NCI-H2227 (cell line): ENCODE results near the gene RPL14.
A peak's percentile ranks its signal among the peaks of the same experiment; 100 is the strongest.
"Not testable (repeated sequence)": the region's sequence is repeated elsewhere in the genome, so short reads cannot be mapped to it uniquely, and the experiment has no call there.

Experiments
- DNase-seq: peaks from one replicate; lab custom pipeline; 2025; ENCODE audit not compliant: unreplicated experiment; lab: John Stamatoyannopoulos, UW

Gene RPL14

DNA sequence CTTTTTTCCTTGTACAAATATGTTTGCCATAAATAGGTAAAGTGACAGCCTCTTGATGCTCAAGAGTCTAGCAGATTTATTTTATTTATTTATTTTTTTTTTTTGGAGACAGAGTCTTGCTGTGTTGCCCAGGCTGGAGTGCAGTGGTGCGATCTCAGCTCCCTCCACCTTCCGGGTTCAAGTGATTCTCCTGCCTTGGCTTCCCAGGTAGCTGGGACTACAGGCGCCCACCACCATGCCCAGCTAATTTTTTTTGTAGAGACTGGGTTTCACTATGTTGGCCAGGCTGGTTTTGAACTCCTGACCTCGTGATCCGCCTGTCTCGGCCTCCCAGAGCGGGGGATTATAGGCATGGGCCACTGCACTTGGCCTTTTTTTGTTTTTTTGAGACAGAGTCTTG is 5.7 kb downstream of the RPL14 start:
- not testable (repeated sequence) for DNase-seq

DNA sequence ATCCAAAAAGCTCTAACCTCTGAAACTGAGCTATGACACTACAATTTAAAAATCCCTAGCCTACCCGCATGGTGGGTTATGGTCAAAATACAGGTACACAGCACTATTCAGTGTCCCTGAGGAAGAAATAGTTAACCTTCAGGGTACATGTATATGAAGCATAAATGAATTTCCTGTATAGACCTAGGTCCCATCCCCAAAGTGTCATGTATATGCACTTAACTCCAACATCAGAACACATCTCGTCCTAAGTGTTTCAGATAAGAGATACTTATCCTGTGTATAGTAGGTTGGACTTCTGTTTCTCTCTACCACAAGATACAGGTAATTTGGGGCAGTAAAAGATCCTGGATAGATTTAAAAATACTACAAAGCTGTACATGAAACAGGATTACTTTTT is 6.4 kb downstream of the RPL14 start:
- no peak for DNase-seq

DNA sequence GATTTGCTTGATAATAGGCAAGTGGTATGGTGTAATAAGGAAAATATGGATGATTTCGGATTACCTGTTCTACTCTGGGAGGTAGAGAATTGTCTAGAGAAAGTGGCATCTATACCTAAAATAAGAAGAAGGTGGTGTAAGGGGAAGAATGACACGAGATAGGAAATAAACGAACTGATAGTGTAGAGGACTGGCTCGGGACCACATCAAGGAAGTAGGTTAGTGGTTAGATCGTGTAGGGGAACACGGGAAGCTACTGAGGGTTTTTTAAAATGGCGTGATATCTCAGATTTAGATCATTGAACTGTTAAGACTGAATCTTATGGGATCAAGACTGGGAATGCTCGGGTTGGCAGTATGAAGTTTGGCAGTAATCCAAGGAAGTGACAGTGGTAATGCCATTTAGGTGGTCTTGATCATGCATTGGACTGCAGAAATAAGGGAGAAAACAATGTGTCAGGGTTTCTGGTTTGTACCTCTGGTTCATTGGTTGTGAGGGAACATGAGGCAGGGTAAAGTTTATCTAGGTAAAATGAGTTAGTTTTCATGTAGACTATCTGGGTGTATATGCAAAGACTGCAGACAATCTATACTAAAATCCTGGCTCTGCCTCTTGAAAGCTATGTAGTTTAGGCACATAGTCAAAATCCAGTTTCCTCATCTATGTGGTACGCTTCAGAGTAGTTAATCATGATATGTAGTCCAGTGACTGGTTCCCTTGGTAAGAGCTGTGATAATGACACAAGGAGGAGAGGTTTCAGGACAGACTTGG is 7.4 kb downstream of the RPL14 start:
- DNase-seq = no peak

DNA sequence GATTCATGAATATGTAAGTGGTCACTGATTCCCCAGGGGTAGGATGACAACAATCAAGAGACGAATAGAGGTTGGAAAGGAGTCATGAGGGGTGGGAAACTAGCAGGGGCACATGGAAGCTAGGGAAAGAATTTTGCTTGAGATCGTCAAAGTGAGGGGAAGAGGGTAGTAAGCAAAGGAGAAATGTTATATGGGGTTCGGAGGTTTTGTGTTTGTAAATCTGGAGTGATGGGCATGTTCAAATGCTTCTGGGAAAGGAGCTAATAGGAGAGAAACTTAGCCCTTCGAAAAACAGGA is 7.9 kb downstream of the RPL14 start:
- DNase-seq = no peak

DNA sequence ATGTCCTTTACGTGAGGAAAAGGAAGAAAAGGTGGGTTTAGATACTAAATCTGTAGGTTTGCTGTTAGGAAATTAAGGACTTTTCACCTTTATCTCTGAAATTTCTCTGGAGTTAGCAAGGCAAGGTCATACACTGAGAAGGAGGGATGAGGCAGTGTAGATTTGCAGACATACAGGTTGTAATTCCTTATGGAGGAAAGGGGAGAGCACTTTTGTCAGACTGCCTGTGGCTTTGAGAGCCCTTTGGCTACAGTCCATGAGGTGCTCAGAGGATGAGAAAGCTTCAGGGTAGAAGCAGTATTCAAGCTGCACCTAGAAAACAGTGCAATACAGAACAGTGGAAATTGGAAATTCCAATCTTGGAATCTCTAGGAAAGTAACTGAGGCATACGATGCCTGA is 8.3 kb downstream of the RPL14 start:
- no peak for DNase-seq

DNA sequence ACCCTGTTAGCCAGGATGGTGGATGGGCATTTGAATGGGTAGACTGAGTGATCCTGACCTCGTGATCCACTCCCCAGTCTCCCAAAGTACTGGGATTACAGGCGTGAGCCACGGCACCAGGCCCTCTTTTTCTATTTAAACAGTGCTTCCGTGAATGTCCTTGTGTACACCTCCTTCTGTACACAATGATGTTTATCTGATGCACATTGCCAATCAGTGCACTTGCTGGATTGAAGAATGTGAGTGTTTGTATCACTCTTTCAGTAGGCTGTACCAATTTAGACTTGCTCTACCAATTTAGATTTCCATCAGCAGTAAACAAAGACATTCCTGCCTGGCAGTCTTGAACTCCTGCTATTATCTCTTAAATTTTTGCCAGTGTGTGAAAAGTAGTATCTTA is 10.9 kb downstream of the RPL14 start:
- DNase-seq = no peak

GRCh38 chr3:40470701-40471100 is 13.6 kb downstream of the RPL14 start:
- no peak for DNase-seq

DNA sequence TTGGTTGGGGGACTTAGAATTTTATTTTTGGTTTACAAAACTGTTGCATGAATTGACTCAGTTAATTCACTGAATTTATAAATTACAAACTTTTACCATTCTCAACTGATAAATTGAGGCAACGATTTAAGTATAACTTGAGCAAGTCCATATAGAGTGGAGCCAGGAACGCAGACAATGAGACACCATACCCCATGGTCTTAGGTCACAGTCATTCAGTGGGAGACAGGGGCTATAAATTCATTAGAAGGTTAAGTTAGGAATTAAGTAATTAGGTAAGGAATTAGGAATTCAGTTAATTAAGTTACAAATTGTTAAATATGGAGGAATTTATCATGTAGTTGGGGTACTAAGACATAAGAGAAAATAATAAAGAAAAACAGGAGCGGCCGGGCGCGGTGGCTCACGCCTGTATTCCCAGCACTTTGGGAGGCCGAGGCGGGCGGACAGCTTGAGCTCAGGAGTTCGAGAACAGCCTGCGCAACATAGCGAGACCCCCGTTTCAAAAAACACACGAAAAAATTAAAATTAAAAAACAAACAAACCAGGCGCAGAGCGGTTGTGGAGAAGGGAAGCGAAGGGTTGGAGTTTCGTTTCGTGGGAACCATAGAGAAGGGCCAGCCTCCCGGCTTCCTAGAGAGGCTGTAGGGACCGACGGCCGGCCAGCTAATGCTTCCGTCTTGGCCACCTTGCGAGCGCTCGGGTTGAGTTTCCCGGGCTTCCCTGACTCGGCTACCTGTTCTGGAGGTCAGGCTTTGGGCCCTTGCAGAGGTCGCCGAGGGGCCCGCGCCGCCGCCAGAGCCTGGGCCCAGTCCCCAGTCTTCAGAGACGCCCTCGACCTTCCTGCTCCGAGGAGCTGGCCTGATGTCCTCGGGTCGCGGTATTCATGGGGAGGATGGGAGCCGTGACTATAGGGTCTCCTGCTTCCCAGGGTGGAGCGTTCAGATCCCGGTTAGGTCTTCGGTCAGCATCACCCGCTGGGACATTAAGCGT is 19.6 kb downstream of the RPL14 start, which contains the start of gene ZNF619:
Gene ZNF619 (plus strand): TSS at position 645 of the 993 bp plus-strand sequence. CDS start 858 bp downstream, outside the sequence.
- DNase-seq = peak; percentile 63

DNA sequence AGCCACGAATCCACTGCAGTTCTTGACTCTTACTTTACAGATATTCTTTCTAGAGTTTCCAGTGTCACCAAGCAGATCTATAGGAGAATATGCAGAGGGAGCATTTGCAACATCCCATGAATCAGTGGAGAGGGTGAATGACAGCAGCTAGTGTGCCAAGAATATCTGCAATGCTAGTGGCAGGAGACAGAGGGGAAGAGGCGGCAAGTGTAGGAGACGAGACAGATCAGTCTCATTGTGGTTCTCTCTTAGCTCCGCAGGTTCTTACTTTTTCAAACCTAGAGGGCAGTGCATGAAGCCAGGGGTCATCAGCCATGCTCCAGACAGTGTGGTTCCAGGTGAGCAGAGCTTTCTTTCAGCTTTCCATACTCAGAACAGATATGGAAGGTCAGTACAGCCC is 20.5 kb downstream of the RPL14 start:
- DNase-seq = no peak

- no peak for DNase-seq
These were observed 30.0 kb downstream of the RPL14 start for GRCh38 chr3:40487172-40487571.

- no peak for DNase-seq
These were observed 33.8 kb downstream of the RPL14 start for GRCh38 chr3:40490916-40491315.

GRCh38 chr3:40494698-40495097 is 37.6 kb downstream of the RPL14 start:
- DNase-seq = no peak

DNA sequence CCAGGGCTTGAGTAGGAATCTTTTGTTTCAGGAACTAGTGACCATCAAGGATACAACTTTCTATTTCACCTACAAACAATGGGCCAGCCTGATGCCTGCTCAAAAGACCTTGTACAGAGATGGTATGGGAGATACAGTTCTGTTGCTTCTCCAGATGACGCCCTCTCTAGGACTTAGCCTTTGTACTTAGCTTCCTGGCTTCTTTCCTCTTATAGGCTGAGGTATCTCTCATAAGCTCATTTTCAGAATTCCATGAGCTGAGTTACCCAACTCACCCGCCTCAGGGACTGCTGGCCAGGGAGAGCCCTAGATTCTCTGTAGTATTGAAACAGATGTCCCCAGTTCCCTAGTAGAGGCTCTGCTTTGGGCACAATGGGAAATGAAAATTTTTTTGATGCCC is 40.1 kb downstream of the RPL14 start:
- no peak for DNase-seq

DNA sequence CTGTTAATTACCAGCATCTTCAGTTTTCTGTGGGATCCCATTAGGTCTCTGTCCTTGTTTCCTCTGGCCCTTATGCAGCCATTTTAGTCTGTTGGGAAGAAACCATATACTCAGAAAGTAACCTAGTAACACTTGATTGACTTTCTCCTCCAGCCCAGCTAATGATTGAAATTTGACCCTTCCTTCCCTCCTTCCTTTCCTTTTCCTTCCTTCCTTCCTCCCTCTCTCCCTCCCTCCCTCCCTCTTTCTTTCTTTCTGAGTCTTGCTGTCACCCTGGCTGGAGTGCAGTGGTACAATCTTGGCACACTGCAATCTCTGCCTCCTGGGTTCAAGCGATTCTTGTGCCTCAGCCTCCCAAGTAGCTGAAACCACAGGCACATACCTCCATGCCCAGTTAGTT is 42.8 kb downstream of the RPL14 start:
- DNase-seq = no peak

DNA sequence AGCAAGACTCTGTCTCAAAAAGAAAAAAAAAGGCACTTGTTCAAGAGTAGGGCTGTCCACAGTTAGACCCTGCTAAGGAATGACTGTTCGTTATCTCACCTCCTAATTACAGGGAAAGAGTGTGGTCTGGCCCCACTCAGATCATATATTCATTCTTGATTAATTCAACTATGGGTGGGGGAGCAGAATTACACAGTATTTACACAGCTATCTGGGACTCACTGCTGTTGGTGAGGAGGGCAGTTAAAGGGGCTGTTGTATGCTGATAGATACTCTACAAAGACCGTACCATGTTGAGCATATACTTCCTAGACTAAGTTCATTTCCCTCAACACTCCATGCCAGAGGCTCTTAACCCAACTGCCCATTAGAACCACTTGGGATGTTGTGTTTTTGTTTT is 44.9 kb downstream of the RPL14 start:
- no peak for DNase-seq

- no peak for DNase-seq
These were observed 47.7 kb downstream of the RPL14 start for GRCh38 chr3:40504636-40505430.

GRCh38 chr3:40505599-40506462 is 48.7 kb downstream of the RPL14 start, which contains the start of gene ZNF620:
Gene ZNF620, plus strand, starts transcription at chr3:40506039. Its CDS starts 314 bp downstream, at chr3:40506353.
- peak; percentile 91 for DNase-seq

GRCh38 chr3:40511031-40511718 is 54.0 kb downstream of the RPL14 start:
- DNase-seq = no peak

DNA sequence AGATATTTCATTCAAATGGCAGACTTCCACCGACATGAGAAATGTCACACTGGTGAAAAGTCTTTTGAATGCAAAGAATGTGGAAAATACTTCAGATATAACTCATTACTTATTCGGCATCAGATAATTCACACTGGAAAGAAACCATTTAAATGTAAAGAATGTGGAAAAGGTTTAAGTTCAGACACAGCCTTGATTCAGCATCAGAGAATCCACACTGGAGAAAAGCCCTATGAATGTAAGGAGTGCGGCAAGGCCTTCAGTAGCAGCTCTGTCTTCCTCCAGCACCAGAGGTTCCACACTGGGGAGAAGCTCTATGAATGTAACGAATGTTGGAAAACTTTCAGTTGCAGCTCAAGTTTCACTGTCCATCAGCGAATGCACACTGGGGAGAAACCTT is 59.1 kb downstream of the RPL14 start:
- no peak for DNase-seq

GRCh38 chr3:40518067-40518466 is 60.9 kb downstream of the RPL14 start:
- DNase-seq = no peak
